PC-3 (cell line): ENCODE data around the gene ATP13A5.

ENCODE experiments used
- CTCF ChIP-seq: fragments of 300-600 bp; sonication (generic); conservative IDR thresholded peaks from 2 replicates; pipeline ENCODE4 v1.5.1; 2017; ENCODE audit warnings: antibody characterized with exemption, low read depth, mild to moderate bottlenecking, low read length
- EZH2phosphoT487 ChIP-seq: fragments of 300-600 bp; sonication (generic); IDR thresholded peaks from 2 replicates; pipeline ENCODE4 v1.6.1; 2018; ENCODE audit warnings: mild to moderate bottlenecking, antibody characterized with exemption, low read length, borderline replicate concordance

- TF ChIP-seq CTCF, result no peak
- no peak for TF ChIP-seq EZH2phosphoT487
These were observed 73.2 kb downstream of the ATP13A5 start for GRCh38 chr3:193305356-193305755.
